ENCODE measurements around the gene BYSL.

The BYSL gene, protein sequence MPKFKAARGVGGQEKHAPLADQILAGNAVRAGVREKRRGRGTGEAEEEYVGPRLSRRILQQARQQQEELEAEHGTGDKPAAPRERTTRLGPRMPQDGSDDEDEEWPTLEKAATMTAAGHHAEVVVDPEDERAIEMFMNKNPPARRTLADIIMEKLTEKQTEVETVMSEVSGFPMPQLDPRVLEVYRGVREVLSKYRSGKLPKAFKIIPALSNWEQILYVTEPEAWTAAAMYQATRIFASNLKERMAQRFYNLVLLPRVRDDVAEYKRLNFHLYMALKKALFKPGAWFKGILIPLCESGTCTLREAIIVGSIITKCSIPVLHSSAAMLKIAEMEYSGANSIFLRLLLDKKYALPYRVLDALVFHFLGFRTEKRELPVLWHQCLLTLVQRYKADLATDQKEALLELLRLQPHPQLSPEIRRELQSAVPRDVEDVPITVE

DNA sequence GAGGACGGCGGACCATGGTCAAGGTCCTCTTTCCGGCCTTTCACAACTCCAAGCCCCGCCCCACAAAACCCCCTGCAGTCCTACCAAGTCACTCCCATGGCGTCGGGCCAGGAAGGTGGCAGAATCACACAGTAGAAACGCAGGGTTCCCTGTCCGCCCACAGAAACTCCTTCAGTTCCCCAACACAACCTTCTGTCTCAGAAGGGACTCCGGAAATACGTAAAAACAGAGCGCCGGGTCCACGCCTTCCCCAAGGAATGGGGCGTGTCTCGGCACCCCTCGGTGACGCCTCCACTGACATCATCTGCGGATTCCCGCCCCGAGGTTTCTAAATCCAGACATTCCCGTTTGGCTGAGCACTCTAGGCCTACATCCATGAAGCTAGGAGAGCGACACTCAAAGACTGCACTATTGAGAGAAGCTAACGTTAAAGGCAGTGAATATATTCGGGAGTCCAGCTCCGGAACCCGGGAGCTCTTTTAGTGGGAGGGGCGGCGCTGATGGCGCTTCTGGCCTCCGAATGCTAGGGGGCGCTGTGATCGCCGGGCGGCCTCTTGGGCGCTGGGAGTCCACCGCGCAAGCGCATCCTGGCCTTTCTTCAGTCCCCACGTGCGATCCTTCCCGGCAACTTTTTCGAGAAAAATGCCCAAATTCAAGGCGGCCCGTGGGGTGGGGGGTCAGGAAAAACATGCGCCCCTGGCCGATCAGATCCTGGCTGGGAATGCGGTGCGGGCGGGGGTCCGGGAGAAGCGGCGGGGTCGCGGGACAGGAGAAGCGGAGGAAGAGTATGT is at the start of gene BYSL, which contains the start of gene MED20:
TSS of gene BYSL (plus strand) at position 579 of the 791 bp plus-strand sequence. CDS start at position 643, 64 bp downstream.
TSS of gene MED20 (minus strand) at position 219 of the 791 bp plus-strand sequence. CDS start at position 98, 121 bp downstream.
- Histone ChIP-seq H3K27me3 (ENCODE audit: control insufficient read depth in 5 of 5, insufficient read depth in 4 of 5, low read length in 5 of 5) (no peaks in the 10 kb centered on the region), H3K27ac (ENCODE audit: low read depth, low read length) (peak within 1 kb of the TSS; percentile 98), H3K9ac (ENCODE audit: low read length in 5 of 5) (peak within 1 kb of the TSS; percentile 73 to 97 (median 85)), H3K4me3 (ENCODE audit: low read depth in 1 of 5, low read length in 5 of 5) (peak within 1 kb of the TSS; percentile 66 to 96 (median 87)), H3K4me1 (ENCODE audit: control insufficient read depth in 5 of 5, insufficient read depth in 5 of 5, low read length in 5 of 5) (peaks cover 8 to 50% (median 38%) of the 10 kb centered on the region in 5 donors), H3K36me3 (ENCODE audit: control insufficient read depth in 5 of 5, insufficient read depth in 5 of 5, low read length in 5 of 5) (peaks cover 0 to 17% (median 6%) of the 10 kb centered on the region in 5 donors), H3K9me3 (ENCODE audit: control insufficient read depth in 5 of 5, low read length in 5 of 5) (no peaks in the 10 kb centered on the region)

DNA sequence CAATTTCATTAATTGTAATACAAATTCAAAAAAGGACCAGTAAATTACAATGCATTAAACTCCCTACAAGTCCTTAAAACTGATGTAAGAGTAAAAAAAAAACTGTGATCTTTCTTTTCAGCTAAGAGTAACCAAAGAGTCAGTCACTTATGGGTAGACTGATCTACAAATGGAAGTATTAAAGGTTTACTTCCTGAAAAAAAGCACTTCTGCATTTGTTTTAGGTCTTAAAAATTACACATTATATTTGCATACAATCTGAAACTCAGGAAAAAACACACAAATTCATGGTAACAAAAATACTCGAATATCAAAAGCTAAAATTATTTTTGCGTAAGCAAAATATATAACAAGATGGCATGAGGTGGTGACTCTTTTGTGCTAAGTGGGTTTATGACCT is 49.6 kb upstream of the BYSL start:
- no peak overlapping the region for H3K27ac ChIP-seq (ENCODE audit: low read depth, low read length)

DNA sequence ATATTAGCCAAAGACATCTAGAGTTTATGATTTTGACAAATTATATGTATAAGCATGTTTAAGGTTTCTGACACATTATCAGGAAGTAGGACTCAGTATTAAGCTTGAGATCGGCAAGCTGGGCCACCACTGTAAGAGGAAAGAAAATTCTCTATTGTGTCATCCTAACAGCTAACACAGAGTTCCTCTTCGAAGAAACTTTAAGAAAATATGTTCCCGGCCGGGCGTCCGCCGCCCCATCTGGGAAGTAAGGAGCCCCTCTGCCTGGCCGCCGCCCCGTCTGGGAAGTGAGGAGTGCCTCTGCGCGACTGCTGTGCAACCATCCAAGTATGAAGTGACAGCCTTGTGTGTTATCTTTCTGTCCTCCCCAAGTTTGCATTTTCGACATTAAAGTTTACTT is 49.2 kb upstream of the BYSL start:
- Histone ChIP-seq H3K36me3 (ENCODE audit: control insufficient read depth in 5 of 5, insufficient read depth in 5 of 5, low read length in 5 of 5) (peaks cover 0 to 7% (median 2%) of the 10 kb centered on the region in 5 donors), H3K9ac (ENCODE audit: low read length in 5 of 5) (no peak overlapping the region), H3K9me3 (ENCODE audit: control insufficient read depth in 5 of 5, low read length in 5 of 5) (no peaks in the 10 kb centered on the region), H3K4me1 (ENCODE audit: control insufficient read depth in 5 of 5, insufficient read depth in 5 of 5, low read length in 5 of 5) (peaks cover 0 to 3% (median 0%) of the 10 kb centered on the region in 5 donors), H3K4me3 (ENCODE audit: low read depth in 1 of 5, low read length in 5 of 5) (no peak overlapping the region), H3K27me3 (ENCODE audit: control insufficient read depth in 5 of 5, insufficient read depth in 4 of 5, low read length in 5 of 5) (no peaks in the 10 kb centered on the region), H3K27ac (ENCODE audit: low read depth, low read length) (no peak overlapping the region)

More for the DNA sequence above, 49.6 kb upstream of the BYSL start:
- no peaks in the 10 kb centered on the region for H3K9me3 ChIP-seq (ENCODE audit: control insufficient read depth in 5 of 5, low read length in 5 of 5)
- peaks cover 0 to 3% (median 0%) of the 10 kb centered on the region in 5 donors for H3K4me1 ChIP-seq (ENCODE audit: control insufficient read depth in 5 of 5, insufficient read depth in 5 of 5, low read length in 5 of 5)
- H3K27me3 ChIP-seq (ENCODE audit: control insufficient read depth in 5 of 5, insufficient read depth in 4 of 5, low read length in 5 of 5), result no peaks in the 10 kb centered on the region
- H3K9ac ChIP-seq (ENCODE audit: low read length in 5 of 5), result no peak overlapping the region
- H3K4me3 ChIP-seq (ENCODE audit: low read depth in 1 of 5, low read length in 5 of 5), result no peak overlapping the region
- H3K36me3 ChIP-seq (ENCODE audit: control insufficient read depth in 5 of 5, insufficient read depth in 5 of 5, low read length in 5 of 5), result peaks cover 0 to 8% (median 2%) of the 10 kb centered on the region in 5 donors

DNA sequence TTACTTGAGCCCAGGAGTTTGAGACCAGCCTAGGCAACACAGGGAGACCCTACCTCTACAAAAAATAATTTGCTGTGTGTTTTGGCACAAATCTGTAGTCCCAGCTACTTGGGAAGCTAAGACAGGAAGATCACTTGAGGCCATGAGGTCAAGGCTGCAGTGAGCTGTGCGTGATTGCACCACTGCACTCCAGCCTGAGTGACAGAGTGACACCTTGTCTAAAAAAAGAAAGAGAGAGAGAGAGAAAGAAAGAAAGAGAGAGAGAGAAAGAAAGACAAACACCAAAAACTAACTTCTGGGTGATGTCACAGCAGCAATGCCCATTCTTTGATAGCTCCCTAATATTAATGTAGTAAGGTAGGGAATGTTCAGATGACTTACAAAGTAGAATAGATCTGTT is 46.6 kb upstream of the BYSL start:
- H3K27me3 ChIP-seq (ENCODE audit: control insufficient read depth in 5 of 5, insufficient read depth in 4 of 5, low read length in 5 of 5), result no peaks in the 10 kb centered on the region
- no peaks in the 10 kb centered on the region for H3K9me3 ChIP-seq (ENCODE audit: control insufficient read depth in 5 of 5, low read length in 5 of 5)
- H3K36me3 ChIP-seq (ENCODE audit: control insufficient read depth in 5 of 5, insufficient read depth in 5 of 5, low read length in 5 of 5), result peaks cover 0 to 5% (median 2%) of the 10 kb centered on the region in 5 donors
- no peak overlapping the region for H3K27ac ChIP-seq (ENCODE audit: low read depth, low read length)
- H3K4me3 ChIP-seq (ENCODE audit: low read depth in 1 of 5, low read length in 5 of 5), result no peak overlapping the region
- peak overlapping the region in 1 of 5 donors; percentile 1 for H3K9ac ChIP-seq (ENCODE audit: low read length in 5 of 5)
- peaks cover 0 to 3% (median 0%) of the 10 kb centered on the region in 5 donors for H3K4me1 ChIP-seq (ENCODE audit: control insufficient read depth in 5 of 5, insufficient read depth in 5 of 5, low read length in 5 of 5)

DNA sequence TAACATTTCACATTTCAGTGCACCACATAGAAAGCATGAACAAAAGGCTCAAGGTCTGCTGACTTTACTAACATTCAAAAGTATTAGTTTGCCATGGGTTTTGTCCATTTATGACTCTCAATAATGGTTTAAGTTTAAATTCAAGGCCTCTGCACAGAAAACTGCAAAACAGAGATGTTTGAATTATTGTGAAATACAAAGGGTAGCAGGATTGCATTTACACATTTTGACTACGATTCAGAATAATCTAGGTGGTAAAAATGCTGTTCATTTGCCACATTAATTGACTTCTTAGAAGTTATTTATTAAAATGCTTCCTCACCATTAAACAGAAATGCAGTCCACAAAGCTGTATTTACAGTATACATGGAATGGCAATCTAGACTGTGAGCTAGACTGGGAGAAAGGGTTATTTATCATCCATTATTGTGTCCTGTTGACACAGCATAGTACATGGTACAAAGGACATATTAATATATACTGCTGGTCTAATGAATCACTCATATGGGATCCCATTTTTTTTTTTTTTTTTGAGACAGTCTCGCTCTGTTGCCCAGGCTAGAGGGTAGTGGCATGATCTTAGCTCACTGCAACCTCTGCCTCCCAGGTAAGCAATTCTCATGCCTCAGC is 44.1 kb upstream of the BYSL start:
- Histone ChIP-seq H3K27me3 (ENCODE audit: control insufficient read depth in 5 of 5, insufficient read depth in 4 of 5, low read length in 5 of 5) (no peaks in the 10 kb centered on the region), H3K9me3 (ENCODE audit: control insufficient read depth in 5 of 5, low read length in 5 of 5) (no peaks in the 10 kb centered on the region), H3K27ac (ENCODE audit: low read depth, low read length) (no peak overlapping the region), H3K36me3 (ENCODE audit: control insufficient read depth in 5 of 5, insufficient read depth in 5 of 5, low read length in 5 of 5) (peaks cover 0 to 1% (median 0%) of the 10 kb centered on the region in 5 donors), H3K4me1 (ENCODE audit: control insufficient read depth in 5 of 5, insufficient read depth in 5 of 5, low read length in 5 of 5) (peaks cover 0 to 3% (median 0%) of the 10 kb centered on the region in 5 donors), H3K9ac (ENCODE audit: low read length in 5 of 5) (no peak overlapping the region), H3K4me3 (ENCODE audit: low read depth in 1 of 5, low read length in 5 of 5) (no peak overlapping the region)

DNA sequence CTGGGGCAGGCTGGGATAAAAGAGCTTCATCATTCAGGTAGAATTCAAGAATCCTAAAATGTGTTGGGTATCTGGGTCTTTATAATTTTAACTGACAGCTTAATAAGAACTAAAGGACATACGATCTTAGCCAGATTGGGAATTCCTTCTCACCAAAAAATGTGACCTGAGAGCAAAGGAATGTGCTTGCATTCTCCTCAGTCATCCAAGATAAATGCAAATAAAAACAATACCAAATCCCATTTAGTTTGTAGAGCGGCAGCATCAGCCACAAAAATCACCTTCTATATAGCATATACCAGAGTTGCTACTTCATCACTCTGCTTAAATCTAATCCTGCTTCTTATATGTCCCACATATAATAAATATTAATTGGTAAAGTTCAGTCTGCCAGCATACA is 43.1 kb upstream of the BYSL start:
- H3K4me1 ChIP-seq (ENCODE audit: control insufficient read depth in 5 of 5, insufficient read depth in 5 of 5, low read length in 5 of 5), result peaks cover 0 to 1% (median 0%) of the 10 kb centered on the region in 5 donors
- no peak overlapping the region for H3K9ac ChIP-seq (ENCODE audit: low read length in 5 of 5)
- no peaks in the 10 kb centered on the region for H3K36me3 ChIP-seq (ENCODE audit: control insufficient read depth in 5 of 5, insufficient read depth in 5 of 5, low read length in 5 of 5)
- H3K27ac ChIP-seq (ENCODE audit: low read depth, low read length), result no peak overlapping the region
- no peaks in the 10 kb centered on the region for H3K27me3 ChIP-seq (ENCODE audit: control insufficient read depth in 5 of 5, insufficient read depth in 4 of 5, low read length in 5 of 5)
- no peak overlapping the region for H3K4me3 ChIP-seq (ENCODE audit: low read depth in 1 of 5, low read length in 5 of 5)
- no peaks in the 10 kb centered on the region for H3K9me3 ChIP-seq (ENCODE audit: control insufficient read depth in 5 of 5, low read length in 5 of 5)

DNA sequence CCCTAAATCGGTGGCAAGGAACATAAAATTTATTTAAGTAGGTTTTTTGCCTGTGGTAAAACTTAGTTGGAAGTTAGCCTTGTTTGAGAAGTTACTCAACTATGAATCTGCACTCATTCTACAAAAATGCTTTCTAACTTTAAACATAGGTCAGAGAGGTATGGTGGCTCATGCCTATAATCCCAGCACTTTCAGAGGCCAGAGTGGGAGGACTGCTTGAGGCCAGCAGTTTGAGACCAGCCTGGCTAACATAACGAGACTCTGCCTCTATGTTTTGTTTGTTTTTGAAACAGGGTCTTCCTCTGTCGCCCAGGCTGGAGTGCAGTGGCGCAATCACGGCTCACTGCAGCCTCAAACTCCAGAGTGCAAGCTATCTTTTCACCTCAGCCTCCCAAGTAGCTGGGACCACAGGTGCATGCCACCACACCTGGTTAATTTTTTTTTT is 42.3 kb upstream of the BYSL start:
- Histone ChIP-seq H3K36me3 (ENCODE audit: control insufficient read depth in 5 of 5, insufficient read depth in 5 of 5, low read length in 5 of 5) (no peaks in the 10 kb centered on the region), H3K4me1 (ENCODE audit: control insufficient read depth in 5 of 5, insufficient read depth in 5 of 5, low read length in 5 of 5) (no peaks in the 10 kb centered on the region), H3K4me3 (ENCODE audit: low read depth in 1 of 5, low read length in 5 of 5) (no peak overlapping the region), H3K27ac (ENCODE audit: low read depth, low read length) (no peak overlapping the region), H3K9ac (ENCODE audit: low read length in 5 of 5) (no peak overlapping the region), H3K9me3 (ENCODE audit: control insufficient read depth in 5 of 5, low read length in 5 of 5) (no peaks in the 10 kb centered on the region), H3K27me3 (ENCODE audit: control insufficient read depth in 5 of 5, insufficient read depth in 4 of 5, low read length in 5 of 5) (no peaks in the 10 kb centered on the region)

DNA sequence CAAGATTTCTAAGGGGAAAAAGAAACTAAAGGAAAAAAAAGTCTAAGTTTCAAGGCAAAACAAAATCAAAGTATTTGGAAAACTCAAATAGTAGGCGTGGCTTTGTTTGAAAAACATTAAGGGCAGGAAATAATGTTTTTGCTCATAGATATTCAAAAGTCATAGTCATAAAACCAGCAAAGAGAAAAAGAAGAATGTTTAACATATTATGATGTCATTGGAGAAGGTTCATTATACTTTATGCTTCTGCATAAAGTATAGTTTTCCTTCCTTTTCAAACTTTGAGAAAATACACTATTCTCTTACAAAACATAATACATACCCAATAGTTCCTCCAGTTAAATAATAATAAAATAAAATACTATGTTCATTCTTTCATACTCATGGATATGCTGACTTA is 39.8 kb upstream of the BYSL start:
- H3K4me3 ChIP-seq (ENCODE audit: low read depth in 1 of 5, low read length in 5 of 5), result no peak overlapping the region
- H3K27me3 ChIP-seq (ENCODE audit: control insufficient read depth in 5 of 5, insufficient read depth in 4 of 5, low read length in 5 of 5), result no peaks in the 10 kb centered on the region
- no peak overlapping the region for H3K9ac ChIP-seq (ENCODE audit: low read length in 5 of 5)
- no peaks in the 10 kb centered on the region for H3K9me3 ChIP-seq (ENCODE audit: control insufficient read depth in 5 of 5, low read length in 5 of 5)
- H3K36me3 ChIP-seq (ENCODE audit: control insufficient read depth in 5 of 5, insufficient read depth in 5 of 5, low read length in 5 of 5), result no peaks in the 10 kb centered on the region
- no peaks in the 10 kb centered on the region for H3K4me1 ChIP-seq (ENCODE audit: control insufficient read depth in 5 of 5, insufficient read depth in 5 of 5, low read length in 5 of 5)
- no peak overlapping the region for H3K27ac ChIP-seq (ENCODE audit: low read depth, low read length)

DNA sequence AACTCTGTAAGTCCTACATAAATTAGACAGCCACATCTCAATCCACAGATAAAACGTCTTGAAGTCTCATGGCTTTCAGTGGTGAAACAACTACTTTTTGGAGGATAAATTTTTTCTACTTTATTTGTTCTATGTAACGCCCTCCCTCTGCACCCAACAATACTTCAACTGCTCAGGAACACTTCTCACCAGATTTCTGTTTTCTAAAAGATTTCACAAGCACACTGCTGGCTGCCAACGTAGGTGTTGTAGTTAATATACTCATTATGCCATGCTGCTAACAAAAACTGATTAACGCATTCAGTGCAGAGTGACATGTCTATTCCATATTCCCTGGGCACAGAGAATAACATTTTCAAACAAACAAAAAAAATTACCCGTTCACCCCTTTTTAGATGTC is 36.3 kb upstream of the BYSL start:
- no peaks in the 10 kb centered on the region for H3K4me1 ChIP-seq (ENCODE audit: control insufficient read depth in 5 of 5, insufficient read depth in 5 of 5, low read length in 5 of 5)
- no peak overlapping the region for H3K27ac ChIP-seq (ENCODE audit: low read depth, low read length)
- H3K9ac ChIP-seq (ENCODE audit: low read length in 5 of 5), result no peak overlapping the region
- H3K27me3 ChIP-seq (ENCODE audit: control insufficient read depth in 5 of 5, insufficient read depth in 4 of 5, low read length in 5 of 5), result no peaks in the 10 kb centered on the region
- no peaks in the 10 kb centered on the region for H3K9me3 ChIP-seq (ENCODE audit: control insufficient read depth in 5 of 5, low read length in 5 of 5)
- no peak overlapping the region for H3K4me3 ChIP-seq (ENCODE audit: low read depth in 1 of 5, low read length in 5 of 5)
- H3K36me3 ChIP-seq (ENCODE audit: control insufficient read depth in 5 of 5, insufficient read depth in 5 of 5, low read length in 5 of 5), result no peaks in the 10 kb centered on the region

All from subcutaneous abdominal adipose tissue (tissue), 5 donors.